A673 (cell line): ENCODE measurements around the gene PDE6G. TPM values are rescaled to one million over a fixed set of nuclear protein-coding genes. Genes with fewer than 3 reads are reported as not detected.
"Not testable (repeated sequence)": the region's sequence is repeated elsewhere in the genome, so short reads cannot be mapped to it uniquely, and the experiment has no call there.

Experiments
- BruUV-seq: library from RNA; stranded (reverse); fragments of 400-500 nt; replicated peaks from 2 replicates; lab custom pipeline; 2021; lab: Mats Ljungman, UMichigan
- CTCF ChIA-PET: fragments of 300-600 bp; sonication (Branson Sonifier 250); formaldehyde crosslinking; loops from one replicate; lab custom pipeline; 2022; ENCODE audit warnings: antibody characterized with exemption; lab: Charles Lee
- POLR2A ChIA-PET: fragments of 300-600 bp; sonication (Branson Sonifier 250); formaldehyde crosslinking; loops from one replicate; lab custom pipeline; 2022; ENCODE audit warnings: antibody characterized with exemption; ENCODE audit not compliant: low non-redundant PET; lab: Charles Lee
- DNase-seq: peaks from one replicate; pipeline ENCODE4 v3.0.0-alpha.2; 2015; ENCODE audit warnings: low spot score
- H3K27ac ChIP-seq: fragments of 200-600 bp; sonication (generic); 2 replicates; pipeline ENCODE4 v1.5.1; 2016; ENCODE audit warnings: mixed run types, low read depth, mild to moderate bottlenecking, mixed read lengths, antibody characterized with exemption, low read length; ENCODE audit not compliant: poor library complexity, severe bottlenecking
- H3K27me3 ChIP-seq: fragments of 200-600 bp; sonication (generic); replicated peaks from 2 replicates; pipeline ENCODE4 v1.6.1; 2017; ENCODE audit warnings: mixed run types, low read depth, mild to moderate bottlenecking, mixed read lengths, antibody characterized with exemption, low read length; ENCODE audit not compliant: insufficient read depth, poor library complexity
- H3K36me3 ChIP-seq: fragments of 200-600 bp; sonication (generic); 2 replicates; pipeline ENCODE4 v1.6.1; 2016; ENCODE audit warnings: mixed run types, mild to moderate bottlenecking, mixed read lengths, antibody characterized with exemption, low read length; ENCODE audit not compliant: insufficient read depth, poor library complexity, severe bottlenecking
- H3K4me1 ChIP-seq: fragments of 200-600 bp; sonication (generic); 2 replicates; pipeline ENCODE4 v1.6.1; 2017; ENCODE audit warnings: mixed run types, mild to moderate bottlenecking, mixed read lengths, antibody characterized with exemption, low read length; ENCODE audit not compliant: insufficient read depth, poor library complexity, severe bottlenecking
- H3K4me3 ChIP-seq: fragments of 200-600 bp; sonication (generic); 2 replicates; pipeline ENCODE4 v1.5.1; 2016; ENCODE audit warnings: low read depth, mixed run types, mild to moderate bottlenecking, mixed read lengths, low read length; ENCODE audit not compliant: poor library complexity, severe bottlenecking
- H3K9me3 ChIP-seq: fragments of 200-600 bp; sonication (generic); 2 replicates; pipeline ENCODE4 v1.6.1; 2016; ENCODE audit warnings: mixed run types, low read depth, mild to moderate bottlenecking, mixed read lengths, antibody characterized with exemption, low read length; ENCODE audit not compliant: poor library complexity, severe bottlenecking
- CTCF ChIP-seq: fragments of 300-800, 200-600 bp; sonication (generic); conservative IDR thresholded peaks from 2 replicates; pipeline ENCODE4 v1.5.1; 2017; ENCODE audit warnings: low read depth, mild to moderate bottlenecking, antibody characterized with exemption, low read length, moderate library complexity, mixed read lengths
- EZH2 ChIP-seq: fragments of 200-600 bp; sonication (generic); IDR thresholded peaks from 2 replicates; pipeline ENCODE4 v1.6.1; 2017; ENCODE audit warnings: borderline replicate concordance, low read depth, mild to moderate bottlenecking, mixed read lengths, antibody characterized with exemption, low read length; ENCODE audit not compliant: poor library complexity, severe bottlenecking
- intact Hi-C: fragments of 100-400 bp; cut with micrococcal nuclease; formaldehyde crosslinking; loops from one replicate; pipeline ENCODE4 v1.10.0; 2022; ENCODE audit not compliant: unreplicated experiment
- total RNA-seq: library from RNA; stranded (reverse); gene quantifications from 2 replicates; pipeline ENCODE4 v1.2.3, GENCODE V29; 2021

Gene PDE6G
- total RNA-seq, 1 experiment from 2014 or later = 0.43 TPM

DNA sequence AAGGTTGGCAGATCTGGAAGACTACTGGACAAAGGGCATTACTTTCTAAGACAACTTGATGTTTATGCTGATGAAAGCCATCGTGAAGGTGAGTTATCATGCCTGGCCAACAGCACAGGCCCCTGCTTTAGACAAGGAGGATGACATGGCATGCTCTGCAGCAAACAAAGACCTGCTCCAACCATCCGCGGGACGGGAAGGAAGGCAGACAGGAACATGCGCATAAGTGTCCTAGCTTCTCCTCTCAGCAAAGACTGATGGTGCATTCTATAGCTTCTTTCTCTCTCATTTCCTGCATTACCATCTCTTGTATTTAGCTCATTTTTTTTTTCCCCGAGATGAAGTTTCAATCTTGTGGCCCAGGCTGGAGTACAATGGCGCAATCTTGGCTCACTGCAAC is 24.9 kb downstream of the PDE6G start:
- intact Hi-C loops = no loop called here

DNA sequence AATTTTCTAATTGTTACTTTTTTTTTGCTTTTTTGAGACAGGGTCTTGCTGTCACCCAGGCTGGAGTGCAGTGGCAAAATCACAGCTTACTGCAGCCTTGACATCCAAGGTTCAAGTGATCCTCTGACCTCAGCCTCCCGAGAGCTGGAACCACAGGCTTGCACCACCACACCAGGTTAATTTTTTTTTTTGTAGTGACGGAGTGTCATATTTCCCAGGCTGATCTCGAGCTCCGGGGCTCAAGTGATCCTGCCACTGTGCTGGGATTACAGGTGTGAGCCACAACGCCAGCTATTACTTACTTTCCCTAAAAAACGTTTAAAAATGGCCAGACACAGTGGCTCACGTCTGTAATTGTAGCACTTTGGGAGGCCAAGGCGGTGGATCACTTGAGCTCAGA is 26.1 kb downstream of the PDE6G start:
- peaks cover 7% of the 10 kb centered on the region for H3K4me1 ChIP-seq
- ChIA-PET POLR2A (no interaction called here), CTCF (no interaction called here)
- H3K4me3 ChIP-seq = no peak overlapping the region
- peaks cover 48% of the 10 kb centered on the region for H3K36me3 ChIP-seq
- no TSS peak for BruUV-seq
- intact Hi-C loops = no loop called here
- no peak for DNase-seq
- H3K27me3 ChIP-seq = no peaks in the 10 kb centered on the region
- no peak overlapping the region for H3K27ac ChIP-seq
- no peaks in the 10 kb centered on the region for H3K9me3 ChIP-seq
- TF ChIP-seq CTCF (no peak), EZH2 (no peak)

More for the DNA sequence above, 24.9 kb downstream of the PDE6G start:
- TF ChIP-seq CTCF (no peak), EZH2 (no peak)
- Histone ChIP-seq H3K27me3 (no peaks in the 10 kb centered on the region), H3K4me1 (peaks cover 13% of the 10 kb centered on the region), H3K9me3 (no peaks in the 10 kb centered on the region), H3K27ac (no peak overlapping the region), H3K36me3 (peaks cover 37% of the 10 kb centered on the region), H3K4me3 (no peak overlapping the region)
- no TSS peak for BruUV-seq
- DNase-seq = no peak
- POLR2A ChIA-PET = interaction anchor here (0.6 kb wide), 2 partner anchors 19 to 58 kb away, joined by 3 to 5 read pairs; no protein-coding TSS in a partner anchor
- CTCF ChIA-PET = no interaction called here

GRCh38 chr17:81621494-81622130 is 34.7 kb downstream of the PDE6G start:
- no TSS peak for BruUV-seq
- Histone ChIP-seq H3K36me3 (peaks cover 77% of the 10 kb centered on the region), H3K4me1 (no peaks in the 10 kb centered on the region), H3K27ac (no peak overlapping the region), H3K4me3 (no peak overlapping the region), H3K9me3 (no peaks in the 10 kb centered on the region), H3K27me3 (no peaks in the 10 kb centered on the region)
- DNase-seq = no peak
- intact Hi-C loops = no loop called here
- ChIA-PET POLR2A (no interaction called here), CTCF (no interaction called here)
- TF ChIP-seq EZH2 (no peak), CTCF (no peak)

- DNase-seq, H3K4me1 ChIP-seq, H3K4me3 ChIP-seq, intact Hi-C loops, H3K27ac ChIP-seq, POLR2A ChIA-PET, CTCF ChIA-PET, H3K27me3 ChIP-seq, H3K9me3 ChIP-seq, BruUV-seq: not testable (repeated sequence)
- peaks cover 64% of the 10 kb centered on the region for H3K36me3 ChIP-seq
Measured at GRCh38 chr17:81618307-81618706, 38.0 kb downstream of the PDE6G start.
